Cardiac fibroblast (primary cell): ENCODE results near the gene EIF4E.
"Not testable (repeated sequence)": the region's sequence is repeated elsewhere in the genome, so short reads cannot be mapped to it uniquely, and the experiment has no call there.

ENCODE experiments used
- DNase-seq, 2 donors: peaks; one replicate each; pipeline versions ENCODE4 v3.0.0 to v3.0.0-alpha.2; 2010; ENCODE audit warnings: low read depth in 2 of 2
- H3K4me3 ChIP-seq, 2 donors: replicated peaks in 1 of 2; 1 replicate in 1 of 2; 2 replicates in 1 of 2; pipeline ENCODE4 v1.5.1; 2011; ENCODE audit warnings: low read depth in 2 of 2, low read length in 2 of 2, mild to moderate bottlenecking in 2 of 2, moderate library complexity in 1 of 2
- CTCF ChIP-seq: IDR thresholded peaks from one replicate; pipeline ENCODE4 v1.5.1; 2011; ENCODE audit warnings: low read depth, mild to moderate bottlenecking, low read length, inconsistent platforms

EIF4E gene

GRCh38 chr4:98887145-98887544 lies 41.8 kb downstream of the EIF4E start:
- DNase-seq = no peak
- no peak overlapping the region for H3K4me3 ChIP-seq
- no peak for TF ChIP-seq CTCF

- not testable (repeated sequence) for DNase-seq, H3K4me3 ChIP-seq
These were observed 42.6 kb downstream of the EIF4E start for GRCh38 chr4:98886382-98886781.

- DNase-seq, H3K4me3 ChIP-seq: not testable (repeated sequence)
These were observed 48.0 kb downstream of the EIF4E start for GRCh38 chr4:98880884-98881283.

GRCh38 chr4:98879515-98879914 lies 49.4 kb downstream of the EIF4E start:
- no peak for DNase-seq
- H3K4me3 ChIP-seq = no peak overlapping the region
- TF ChIP-seq CTCF = no peak

GRCh38 chr4:98873059-98873458 lies 55.9 kb downstream of the EIF4E start:
- DNase-seq = peak; percentile 59 to 70
- TF ChIP-seq CTCF = no peak

GRCh38 chr4:98872120-98872906 lies 56.6 kb downstream of the EIF4E start:
- H3K4me3 ChIP-seq, DNase-seq: not testable (repeated sequence)

More at GRCh38 chr4:98873059-98873458, 55.9 kb downstream of the EIF4E start:
- H3K4me3 ChIP-seq = no peak overlapping the region

GRCh38 chr4:98867648-98868047 lies 61.3 kb downstream of the EIF4E start:
- TF ChIP-seq CTCF = no peak
- H3K4me3 ChIP-seq = no peak overlapping the region
- DNase-seq = no peak

- DNase-seq = no peak
- H3K4me3 ChIP-seq = no peak overlapping the region
- TF ChIP-seq CTCF = no peak
These were observed 63.9 kb downstream of the EIF4E start for GRCh38 chr4:98865059-98865458.
